HG03066 (cell line): ENCODE data around the gene PSMB4.
"Not testable (repeated sequence)": the region's sequence is repeated elsewhere in the genome, so short reads cannot be mapped to it uniquely, and the experiment has no call there.

ENCODE experiments used
- ATAC-seq: cut with Tn5 transposase; IDR thresholded peaks from one replicate; pipeline ENCODE4 v1.9.1; 2021; ENCODE audit warnings: low read depth; ENCODE audit not compliant: unreplicated experiment

The PSMB4 gene

DNA sequence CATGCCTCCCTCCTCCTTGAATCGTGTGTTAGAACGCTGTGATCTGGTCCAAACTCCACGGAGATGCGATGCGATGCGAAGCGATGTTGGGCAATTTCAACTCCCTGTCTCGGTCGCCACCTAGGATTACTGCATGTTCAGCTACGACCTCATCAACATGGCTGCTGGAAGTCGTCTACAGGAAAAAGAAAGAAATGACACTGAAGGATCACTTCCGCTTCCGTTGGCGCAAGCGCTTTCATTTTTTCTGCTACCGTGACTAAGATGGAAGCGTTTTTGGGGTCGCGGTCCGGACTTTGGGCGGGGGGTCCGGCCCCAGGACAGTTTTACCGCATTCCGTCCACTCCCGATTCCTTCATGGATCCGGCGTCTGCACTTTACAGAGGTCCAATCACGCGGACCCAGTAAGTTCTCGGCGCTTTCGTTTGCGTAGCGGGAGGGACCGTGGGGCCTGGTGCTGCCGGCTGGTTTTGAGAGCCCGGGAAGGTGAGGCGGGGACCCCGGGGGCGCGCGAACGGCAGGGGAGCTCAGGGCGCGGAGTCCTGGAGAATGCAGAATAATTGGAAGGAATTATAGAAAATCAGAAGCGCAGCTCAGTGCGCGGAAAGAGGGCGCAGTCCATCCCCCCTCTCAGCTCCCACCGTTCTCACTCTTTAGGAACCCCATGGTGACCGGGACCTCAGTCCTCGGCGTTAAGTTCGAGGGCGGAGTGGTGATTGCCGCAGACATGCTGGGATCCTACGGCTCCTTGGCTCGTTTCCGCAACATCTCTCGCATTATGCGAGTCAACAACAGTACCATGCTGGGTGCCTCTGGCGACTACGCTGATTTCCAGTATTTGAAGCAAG is at the start of gene PSMB4:
Gene PSMB4 (plus strand): TSS at position 250 of the 848 bp plus-strand sequence. CDS start 15 bp downstream, at position 265.
- ATAC-seq = peak; percentile 79

DNA sequence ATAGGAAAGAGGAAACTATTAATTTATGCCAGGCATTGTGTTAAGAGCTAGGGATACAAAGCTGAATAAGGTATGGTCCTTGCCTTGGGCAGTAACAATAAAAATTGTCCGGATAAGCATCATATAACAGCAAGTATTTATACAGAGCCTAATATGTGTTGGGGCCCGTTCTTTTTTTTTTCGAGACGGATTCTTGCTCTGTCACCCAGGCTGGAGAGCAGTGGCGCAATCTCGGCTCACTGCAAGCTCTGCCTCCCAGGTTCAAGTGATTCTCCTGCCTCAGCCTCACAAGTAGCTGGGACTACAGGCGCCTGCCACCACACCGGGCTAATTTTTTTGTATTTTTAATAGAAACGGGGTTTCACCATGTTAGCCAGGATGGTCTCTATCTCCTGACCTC is 49.0 kb upstream of the PSMB4 start:
- not testable (repeated sequence) for ATAC-seq

GRCh38 chr1:151352021-151352718 is 47.2 kb upstream of the PSMB4 start:
- no peak for ATAC-seq

DNA sequence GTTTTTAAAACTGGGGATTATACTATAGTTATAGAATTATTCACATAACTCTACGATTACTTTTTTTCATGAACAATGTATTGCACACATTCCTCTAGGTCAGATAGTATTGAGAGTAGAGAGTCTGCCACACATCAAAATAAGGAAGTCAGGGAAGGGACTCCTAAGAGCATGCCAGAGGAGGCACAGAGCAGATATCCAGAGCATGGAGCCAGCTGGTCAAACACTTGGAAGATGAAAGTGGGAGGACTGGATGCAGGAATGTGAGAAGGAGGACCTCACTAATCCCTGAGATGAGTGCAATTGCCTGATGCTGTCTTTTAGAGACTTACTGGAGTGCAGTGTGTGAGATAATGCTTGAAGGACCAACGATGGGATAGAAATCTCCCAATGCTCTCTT is 42.7 kb upstream of the PSMB4 start:
- ATAC-seq = no peak

GRCh38 chr1:151361883-151362282 is 37.5 kb upstream of the PSMB4 start:
- no peak for ATAC-seq

- no peak for ATAC-seq
These were observed 36.8 kb upstream of the PSMB4 start for GRCh38 chr1:151362308-151363155.

DNA sequence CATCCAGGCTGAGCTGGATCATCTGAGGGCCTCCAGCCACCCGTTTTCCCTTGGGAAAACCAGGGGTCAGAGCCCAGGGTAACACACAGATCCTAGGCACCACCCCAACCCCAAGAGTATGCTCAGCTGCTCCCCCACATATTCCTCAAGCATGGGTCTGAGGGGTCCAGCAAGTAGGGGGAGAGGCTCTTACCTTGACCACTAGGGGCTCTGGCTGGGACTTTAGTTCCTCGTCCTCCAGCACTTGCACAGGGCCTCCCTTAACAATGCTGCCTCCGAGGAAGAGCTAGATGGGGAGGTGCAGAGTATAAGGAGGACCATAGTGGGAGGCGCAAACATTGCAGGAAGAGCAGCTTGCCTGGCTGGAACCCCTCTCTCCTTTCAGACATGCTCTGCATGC is 34.4 kb upstream of the PSMB4 start:
- ATAC-seq = no peak

DNA sequence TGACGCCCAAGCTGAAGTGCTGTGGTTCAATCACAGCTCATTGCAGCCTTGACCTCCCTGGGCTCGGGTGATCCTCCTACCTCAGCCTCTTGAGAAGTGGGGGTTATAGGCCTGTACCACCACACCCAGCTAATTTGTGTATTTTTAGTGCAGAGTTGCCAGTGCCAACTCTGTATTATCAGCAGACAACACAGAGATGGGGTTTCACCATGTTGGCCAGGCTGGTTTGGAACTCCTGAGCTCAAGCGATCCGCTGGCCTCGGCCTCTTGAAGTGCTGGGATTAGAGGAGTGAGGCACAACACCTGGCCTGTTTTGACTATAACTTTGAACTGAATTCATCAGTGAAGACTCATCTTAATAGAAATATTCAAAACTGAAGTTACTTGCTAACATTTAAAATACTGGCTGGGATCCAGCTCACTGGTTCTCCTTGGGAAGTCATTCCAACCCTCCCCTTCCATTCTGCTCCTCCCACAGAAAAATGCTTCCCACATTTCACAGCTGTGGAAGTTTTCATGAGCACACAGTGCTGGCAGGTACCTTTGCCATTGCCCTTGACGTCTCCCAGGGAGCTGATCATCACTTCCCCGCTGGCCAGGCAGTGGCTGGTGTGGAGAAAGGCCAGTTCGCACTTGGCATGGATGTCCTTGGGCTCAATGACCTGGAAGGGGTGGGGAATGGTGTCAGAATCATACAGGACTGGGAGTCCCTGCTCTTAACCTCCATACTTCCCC is 31.5 kb upstream of the PSMB4 start:
- no peak for ATAC-seq

GRCh38 chr1:151368393-151369301 is 30.7 kb upstream of the PSMB4 start:
- no peak for ATAC-seq

DNA sequence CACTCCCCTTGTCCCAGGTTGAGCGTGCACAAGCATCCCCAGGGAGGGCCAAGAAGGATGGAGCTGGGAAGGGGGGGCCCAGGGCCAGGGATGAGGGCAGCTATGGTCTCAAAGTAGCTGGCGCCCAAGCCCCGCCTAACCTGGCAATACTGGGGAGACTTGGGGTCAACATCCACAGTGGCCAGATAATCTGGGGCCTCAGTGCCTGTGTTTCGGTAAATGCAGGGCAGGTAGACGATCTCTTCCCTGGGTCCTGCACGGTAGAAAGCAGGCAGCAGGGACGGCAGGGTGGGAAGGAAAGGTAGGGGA is 30.1 kb upstream of the PSMB4 start:
- ATAC-seq = no peak

DNA sequence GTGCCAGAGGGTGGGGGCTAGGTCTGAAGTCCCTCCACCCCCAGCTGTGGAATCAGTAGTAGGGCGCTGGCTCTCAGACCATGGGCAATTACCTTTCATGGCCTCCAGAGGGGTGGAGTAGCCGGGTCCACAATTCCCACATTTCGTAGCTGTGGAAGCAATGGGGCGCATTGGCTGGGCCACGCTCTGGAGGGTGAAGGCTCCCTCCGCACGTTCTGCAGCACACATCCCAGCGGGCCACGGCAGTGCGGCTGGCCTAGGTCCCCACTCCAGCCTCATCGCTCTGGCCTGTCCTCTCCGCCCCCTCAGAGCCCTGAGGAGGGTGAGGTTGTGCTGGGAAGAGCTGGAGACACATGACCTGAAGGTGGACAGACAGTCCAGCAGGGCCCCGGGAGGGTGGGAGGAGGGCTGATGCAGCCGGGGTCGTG is 29.7 kb upstream of the PSMB4 start:
- ATAC-seq = no peak

GRCh38 chr1:151370211-151370911 is 29.0 kb upstream of the PSMB4 start:
- ATAC-seq = no peak

DNA sequence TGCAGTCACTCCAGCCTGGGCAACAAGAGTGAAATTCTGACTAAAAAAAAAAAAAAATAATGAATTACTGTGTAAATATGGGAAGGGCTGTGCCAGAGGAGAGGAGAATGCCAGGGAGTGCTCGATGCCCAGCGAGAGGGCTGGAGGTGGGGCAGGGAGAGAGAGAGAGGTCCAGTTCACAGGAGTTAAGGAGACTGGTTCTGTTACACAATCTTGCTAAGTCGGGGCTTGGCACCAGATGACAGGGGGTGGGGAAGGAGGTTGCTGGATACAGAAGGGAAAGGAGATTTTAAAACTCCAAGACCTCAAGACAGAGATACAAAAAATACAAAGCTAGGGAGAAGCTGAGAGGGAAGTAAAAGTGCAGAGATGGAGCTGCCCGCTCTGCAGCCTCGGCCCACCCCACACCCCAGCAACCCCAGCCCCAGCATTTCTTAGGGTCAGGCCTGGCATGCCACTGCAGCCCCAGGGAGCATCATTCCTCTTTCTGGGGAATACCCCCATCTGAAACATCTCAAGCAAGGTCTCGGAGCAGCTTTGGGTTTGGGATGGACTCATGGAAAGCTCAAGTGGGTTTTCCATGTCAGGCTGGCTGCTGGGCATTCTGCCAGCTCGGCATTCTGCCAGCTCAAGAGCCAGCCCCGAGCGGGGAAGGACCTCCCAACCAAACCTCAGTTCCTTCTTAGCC is 27.9 kb upstream of the PSMB4 start:
- no peak for ATAC-seq

DNA sequence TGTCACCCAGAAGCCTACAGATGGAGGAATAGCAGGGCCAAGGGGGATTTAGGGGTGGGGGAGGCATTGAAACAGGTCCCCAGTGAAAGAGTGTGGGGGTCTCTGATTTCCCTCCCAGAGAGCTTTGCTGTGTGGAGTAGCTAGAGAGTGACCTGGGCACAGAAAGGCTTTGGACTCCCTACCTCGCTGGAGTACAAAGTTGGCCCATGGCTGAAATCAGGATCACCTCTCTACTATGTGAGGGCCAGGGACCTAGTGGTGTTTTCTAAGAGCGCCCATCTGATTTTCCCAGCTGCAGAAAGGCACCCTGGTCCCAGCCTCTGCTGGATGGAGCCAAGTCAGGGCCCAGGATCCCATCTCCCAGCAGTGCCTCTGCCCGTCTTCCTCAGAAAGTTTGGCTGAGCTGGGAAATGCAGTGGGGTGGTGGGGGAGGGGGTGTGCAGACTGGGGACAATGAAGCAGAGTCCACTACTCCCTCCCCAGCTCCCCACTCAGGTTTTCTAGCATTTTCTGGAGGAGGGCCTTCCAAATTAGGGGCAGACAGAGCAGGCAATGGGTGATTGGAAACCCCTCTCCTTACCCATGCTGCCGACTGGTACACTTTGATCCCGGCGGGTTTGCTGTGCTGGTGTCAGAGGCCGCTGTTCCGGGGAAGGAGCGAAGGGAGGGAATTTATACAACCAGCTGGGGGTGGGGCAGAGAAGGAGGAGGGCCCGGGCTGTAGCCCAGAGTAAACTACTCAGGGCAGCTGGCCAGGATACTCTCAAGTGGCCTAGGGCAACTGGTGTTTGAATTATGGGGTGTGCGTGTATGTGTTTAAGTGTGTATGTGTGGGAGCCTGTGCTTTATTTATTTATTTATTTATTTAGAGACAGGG is 27.1 kb upstream of the PSMB4 start, which contains the start of gene SELENBP1:
Gene SELENBP1 (minus strand): TSS at position 648 of the 877 bp plus-strand sequence. CDS start 64 bp downstream, at position 584.
- ATAC-seq = no peak

- ATAC-seq = no peak
These were observed 26.2 kb upstream of the PSMB4 start for GRCh38 chr1:151373196-151373595.

- no peak for ATAC-seq
These were observed 22.1 kb upstream of the PSMB4 start for GRCh38 chr1:151377150-151377884.
